ENCODE measurements around the gene TESK2. TPM values are rescaled to one million over a fixed set of nuclear protein-coding genes. Genes with fewer than 3 reads are reported as not detected.

TESK2 gene
- polyA plus RNA-seq, 1 donor from 2014 or later, result 0.51 TPM

GRCh38 chr1:45379524-45379923 lies 111.4 kb downstream of the TESK2 start:
- H3K27me3 ChIP-seq (ENCODE audit: insufficient read depth, low read depth, low read length), result no peaks in the 10 kb centered on the region
- H3K9me3 ChIP-seq (ENCODE audit: low read length), result no peaks in the 10 kb centered on the region
- no peak overlapping the region for H3K27ac ChIP-seq (ENCODE audit: low read length)
- H3K79me2 ChIP-seq (replicated peaks; ENCODE audit: insufficient read depth, low read length), result no peaks in the 10 kb centered on the region
- H3K4me2 ChIP-seq (ENCODE audit: low read length), result no peak overlapping the region
- no peaks in the 10 kb centered on the region for H3F3A ChIP-seq (ENCODE audit: insufficient read depth, low read length, poor library complexity, severe bottlenecking)
- no peak overlapping the region for H2AFZ ChIP-seq (ENCODE audit: low read depth, low read length)
- H3K36me3 ChIP-seq (ENCODE audit: insufficient read depth, low read length), result no peaks in the 10 kb centered on the region
- no peaks in the 10 kb centered on the region for H4K20me1 ChIP-seq (ENCODE audit: insufficient read depth)
- no peak overlapping the region for H3K9ac ChIP-seq (ENCODE audit: low read length)
- TF ChIP-seq REST (IDR thresholded peaks at IDR 0.05; ENCODE audit: borderline replicate concordance) (no peak), SMC3 (conservative IDR thresholded peaks at IDR 0.05; ENCODE audit: poor library complexity) (no peak), MXI1 (conservative IDR thresholded peaks at IDR 0.05; ENCODE audit: poor library complexity, severe bottlenecking) (no peak), RAD21 (conservative IDR thresholded peaks at IDR 0.05) (no peak), CTCF (IDR thresholded peaks at IDR 0.05; ENCODE audit: poor library complexity, severe bottlenecking) (no peak), EP300 (conservative IDR thresholded peaks at IDR 0.05; ENCODE audit: poor library complexity, severe bottlenecking) (no peak), EZH2 (IDR thresholded peaks at IDR 0.05; ENCODE audit: borderline replicate concordance, insufficient read depth, low read length, poor library complexity, severe bottlenecking) (no peak), POLR2AphosphoS5 (IDR thresholded peaks at IDR 0.05) (no peak), TAF1 (IDR thresholded peaks at IDR 0.05; ENCODE audit: low read depth) (no peak)
- no peaks in the 10 kb centered on the region for H3K9me2 ChIP-seq (ENCODE audit: insufficient read depth, low read length)
- no peak overlapping the region for H3K4me3 ChIP-seq (ENCODE audit: low read length)

- Histone ChIP-seq H3F3A (ENCODE audit: insufficient read depth, low read length, poor library complexity, severe bottlenecking) (no peaks in the 10 kb centered on the region), H3K9me3 (ENCODE audit: low read length) (no peaks in the 10 kb centered on the region), H3K4me3 (ENCODE audit: low read length) (no peak overlapping the region), H3K9ac (ENCODE audit: low read length) (no peak overlapping the region), H3K27ac (ENCODE audit: low read length) (no peak overlapping the region), H3K36me3 (ENCODE audit: insufficient read depth, low read length) (no peaks in the 10 kb centered on the region), H4K20me1 (ENCODE audit: insufficient read depth) (no peaks in the 10 kb centered on the region), H3K9me2 (ENCODE audit: insufficient read depth, low read length) (no peaks in the 10 kb centered on the region), H3K79me2 (replicated peaks; ENCODE audit: insufficient read depth, low read length) (no peaks in the 10 kb centered on the region), H3K27me3 (ENCODE audit: insufficient read depth, low read depth, low read length) (no peaks in the 10 kb centered on the region), H3K4me2 (ENCODE audit: low read length) (no peak overlapping the region), H2AFZ (ENCODE audit: low read depth, low read length) (no peak overlapping the region)
- TF ChIP-seq MXI1 (conservative IDR thresholded peaks at IDR 0.05; ENCODE audit: poor library complexity, severe bottlenecking) (no peak), EZH2 (IDR thresholded peaks at IDR 0.05; ENCODE audit: borderline replicate concordance, insufficient read depth, low read length, poor library complexity, severe bottlenecking) (no peak), POLR2AphosphoS5 (IDR thresholded peaks at IDR 0.05) (no peak), RAD21 (conservative IDR thresholded peaks at IDR 0.05) (no peak), EP300 (conservative IDR thresholded peaks at IDR 0.05; ENCODE audit: poor library complexity, severe bottlenecking) (no peak), REST (IDR thresholded peaks at IDR 0.05; ENCODE audit: borderline replicate concordance) (no peak), SMC3 (conservative IDR thresholded peaks at IDR 0.05; ENCODE audit: poor library complexity) (no peak), TAF1 (IDR thresholded peaks at IDR 0.05; ENCODE audit: low read depth) (no peak), CTCF (IDR thresholded peaks at IDR 0.05; ENCODE audit: poor library complexity, severe bottlenecking) (no peak)
These were observed 112.8 kb downstream of the TESK2 start for GRCh38 chr1:45378184-45378583.

Data from neural cell (in vitro differentiated cells).